Panc1 (cell line): ENCODE measurements around the gene DIS3L2.

Experiments used
- CTCF ChIP-seq: fragments of 450-650 bp; IDR thresholded peaks from 2 replicates; pipeline ENCODE4 v1.5.1; 2017; ENCODE audit warnings: mild to moderate bottlenecking
- REST ChIP-seq, 2 experiments: IDR thresholded peaks; 2 replicates each; pipeline ENCODE4 v1.6.1; 2011 to 2012; ENCODE audit warnings: low read depth in 2 of 2, control low read depth in 1 of 2, low read length in 1 of 2, mild to moderate bottlenecking in 1 of 2, moderate library complexity in 1 of 2; ENCODE audit not compliant: insufficient read depth in 1 of 2

- TF ChIP-seq CTCF (no peak), REST (IDR thresholded peaks at IDR 0.05; ENCODE audit: insufficient read depth in 1 of 2, low read depth in 2 of 2, low read length in 1 of 2) (no peak)
Measured at GRCh38 chr2:232200195-232200594, 238.7 kb downstream of the DIS3L2 start.
